HepG2 (cell line): Measurements from ENCODE around the gene NISCH. TPM values are rescaled to one million over a fixed set of nuclear protein-coding genes. Genes with fewer than 3 reads are reported as not detected.

ENCODE experiments used
- ATAC-seq: fragments of 200-7000 bp; cut with Tn5 transposase; 3 replicates; pipeline ENCODE4 v1.9.1; 2020; ENCODE audit warnings: mild to moderate bottlenecking, moderate library complexity
- BruUV-seq: library from RNA; stranded (reverse); fragments of 400-500 nt; replicated peaks from 2 replicates; lab custom pipeline; 2021; lab: Mats Ljungman, UMichigan
- CTCF ChIA-PET: fragments of 300-600 bp; formaldehyde crosslinking; extraction: SDS; loops from one replicate; lab custom pipeline; 2021; ENCODE audit warnings: low total read pairs, inconsistent platforms, low intra/inter-chr PET ratio; lab: Yijun Ruan, JAX
- POLR2A ChIA-PET: fragments of 350-600 bp; sonication (Branson Sonifier 250); formaldehyde crosslinking; loops from one replicate; lab custom pipeline; 2020; ENCODE audit warnings: antibody characterized with exemption, inconsistent platforms; lab: Yijun Ruan, JAX
- DNase-seq: peaks from one replicate; pipeline ENCODE4 v3.0.0-alpha.2; 2015; ENCODE audit warnings: low spot score
- FAIRE-seq: peaks from 3 replicates; lab custom pipeline; 2011; peaks lifted over from hg19 to GRCh38; lab: Jason Lieb, UNC
- H2AFZ ChIP-seq: one replicate; pipeline ENCODE4 v1.6.1; 2011; ENCODE audit warnings: low read length, inconsistent platforms
- H3K27ac ChIP-seq: fragments of 300-600 bp; 3 replicates; pipeline ENCODE4 v1.8.0; 2011; ENCODE audit warnings: mixed run types, mild to moderate bottlenecking, mixed read lengths, low read length, inconsistent platforms; ENCODE audit not compliant: insufficient read depth; ENCODE audit errors: extremely low read length
- H3K27me3 ChIP-seq, 2 experiments: fragments of 200-600 bp in 1 of 2; 2 replicates in 1 of 2; 3 replicates in 1 of 2; pipeline versions ENCODE4 v1.6.0 to v1.8.0; 2011; ENCODE audit warnings: low read length in 2 of 2, mild to moderate bottlenecking in 2 of 2, moderate library complexity in 2 of 2, inconsistent platforms in 1 of 2; ENCODE audit not compliant: insufficient read depth in 2 of 2, control insufficient read depth in 1 of 2
- H3K36me3 ChIP-seq, 2 experiments: fragments of 200-600 bp in 1 of 2; replicated peaks in 1 of 2; 2 replicates in 1 of 2; 3 replicates in 1 of 2; pipeline versions ENCODE4 v1.5.1 to v1.8.0; 2011; ENCODE audit warnings: low read length in 2 of 2, inconsistent platforms in 1 of 2; ENCODE audit not compliant: insufficient read depth in 2 of 2, control insufficient read depth in 1 of 2
- H3K4me1 ChIP-seq: 2 replicates; pipeline ENCODE4 v1.5.1; 2012; ENCODE audit warnings: low read length, inconsistent platforms; ENCODE audit not compliant: insufficient read depth
- H3K4me2 ChIP-seq: 2 replicates; pipeline ENCODE4 v1.6.0; 2011; ENCODE audit warnings: low read depth, low read length, inconsistent platforms
- H3K4me3 ChIP-seq, 3 experiments: fragments of 200-600 bp in 1 of 3; sonication (generic), shearing (Covaris generic) in 1 of 3; replicated peaks in 1 of 3; 2 replicates each; pipeline ENCODE4 v1.5.1; 2011 to 2016; ENCODE audit warnings: low read length in 3 of 3, inconsistent platforms in 2 of 3, low read depth in 2 of 3, mild to moderate bottlenecking in 2 of 3, control low read depth in 1 of 3, mixed read lengths in 1 of 3; ENCODE audit not compliant: insufficient read depth in 1 of 3
- H3K79me2 ChIP-seq: one replicate; pipeline ENCODE4 v1.6.1; 2011; ENCODE audit warnings: low read length, inconsistent platforms; ENCODE audit not compliant: insufficient read depth
- H3K9ac ChIP-seq: 2 replicates; pipeline ENCODE4 v1.6.0; 2011; ENCODE audit warnings: mild to moderate bottlenecking, low read depth, low read length, inconsistent platforms; ENCODE audit not compliant: insufficient read depth
- H3K9me3 ChIP-seq: 2 replicates; pipeline ENCODE4 v1.5.1; 2012; ENCODE audit warnings: mild to moderate bottlenecking, low read length
- H4K20me1 ChIP-seq: 2 replicates; pipeline ENCODE4 v1.6.0; 2011; ENCODE audit warnings: inconsistent platforms, mild to moderate bottlenecking, low read length, moderate library complexity; ENCODE audit not compliant: insufficient read depth
- BCL3 ChIP-seq: sonication (generic); formaldehyde crosslinking; IDR thresholded peaks from 2 replicates; pipeline ENCODE4 v1.5.1; 2020; ENCODE audit warnings: mild to moderate bottlenecking, missing genetic modification reagents, moderate library complexity
- CREBL2 ChIP-seq: sonication (generic); formaldehyde crosslinking; IDR thresholded peaks from 2 replicates; pipeline ENCODE4 v1.8.1; 2023; ENCODE audit warnings: missing genetic modification reagents, mild to moderate bottlenecking, borderline replicate concordance
- DMTF1 ChIP-seq: sonication (generic); formaldehyde crosslinking; IDR thresholded peaks from 2 replicates; pipeline ENCODE4 v1.4.0; 2020; ENCODE audit warnings: mild to moderate bottlenecking, missing genetic modification reagents
- HNF4G ChIP-seq, 2 experiments: sonication (generic) in 1 of 2; formaldehyde crosslinking in 1 of 2; IDR thresholded peaks; 2 replicates each; pipeline versions ENCODE4 v1.4.0 to v1.6.1; 2011 to 2020; ENCODE audit warnings: borderline replicate concordance in 2 of 2, low read depth in 2 of 2, mild to moderate bottlenecking in 2 of 2, low read length in 1 of 2, missing genetic modification reagents in 1 of 2, moderate library complexity in 1 of 2
- NCOA2 ChIP-seq: sonication (generic); formaldehyde crosslinking; IDR thresholded peaks from 2 replicates; pipeline ENCODE4 v1.8.0; 2022; ENCODE audit warnings: inconsistent platforms
- RARG ChIP-seq: sonication (generic); formaldehyde crosslinking; IDR thresholded peaks from 2 replicates; pipeline ENCODE4 v1.4.0; 2020; ENCODE audit warnings: low read depth, mild to moderate bottlenecking, missing genetic modification reagents
- ZNF687 ChIP-seq: sonication (generic); formaldehyde crosslinking; IDR thresholded peaks from 2 replicates; pipeline ENCODE4 v1.5.1; 2020; ENCODE audit warnings: mild to moderate bottlenecking, missing genetic modification reagents, moderate library complexity
- WGBS: methylation state at CpG from one replicate; pipeline ENCODE4 v1.1.6; 2017; ENCODE audit warnings: low lambda C conversion rate; 5-methylcytosine and 5-hydroxymethylcytosine counted together
- in situ Hi-C: cut with HindIII; loops from 2 replicates; pipeline ENCODE4 v1.10.0; 2017; ENCODE audit warnings: low pct_unique_long_range_greater_than_20kb; ENCODE audit not compliant: extremely low pct_ligation_motif_present
- intact Hi-C: fragments of 100-400 bp; cut with micrococcal nuclease; formaldehyde crosslinking; loops from one replicate; pipeline ENCODE4 v1.10.0; 2022; ENCODE audit not compliant: unreplicated experiment
- polyA plus RNA-seq, 8 experiments: library from polyadenylated mRNA; depleted of rRNA in 3 of 8; stranded (reverse) in 7 of 8; unstranded in 1 of 8; fragments of >200 nt; fragmentation: Illumina TruSeq in 4 of 8; extraction: Trizol in 4 of 8; gene quantifications; 2 replicates each; pipeline versions ENCODE4 v1.2.1 to v1.2.3, GENCODE V29; 2011 to 2016; ENCODE audit warnings: low read depth in 4 of 8, missing spikeins in 1 of 8, mixed read lengths in 1 of 8; ENCODE audit not compliant: insufficient read depth in 1 of 8
- total RNA-seq, 5 experiments: library from RNA; depleted of rRNA; stranded (reverse); fragments of >200 nt; fragmentation: Illumina TruSeq; extraction: Trizol; gene quantifications; 2 replicates each; pipeline ENCODE4 v1.2.3, GENCODE V29; 2016; ENCODE audit warnings: low read depth in 1 of 5
- TF ChIP-seq, protein P1 (sequence below): sonication (generic); formaldehyde crosslinking; IDR thresholded peaks from 2 replicates; pipeline ENCODE4 v1.4.0; 2020; ENCODE audit warnings: low read depth, missing genetic modification reagents

The NISCH gene
- total and polyA plus RNA-seq, 2 of the 13 experiments (the other 11 are each of a cell fraction or from before 2014, with no cell fraction given): 27.0 to 47.6 TPM

DNA sequence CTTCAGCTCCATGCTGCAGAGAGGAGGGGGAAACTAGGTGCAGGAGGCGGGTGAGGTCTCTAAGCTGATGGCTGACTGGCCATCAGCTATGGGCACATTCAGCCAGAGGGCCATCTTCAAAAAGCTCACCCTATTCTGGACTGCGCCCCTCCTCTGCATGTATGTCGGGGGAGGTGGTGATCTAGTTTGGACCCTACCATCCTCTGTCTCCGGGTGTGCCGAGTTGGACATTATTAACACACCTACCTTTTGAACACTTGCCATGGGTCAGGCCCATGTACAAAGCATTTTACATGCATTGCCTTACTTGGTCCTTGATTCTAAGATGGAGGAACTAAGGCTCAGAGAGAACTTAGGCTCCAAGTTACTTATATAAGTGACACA is 1.4 kb downstream of the NISCH start:
- peak overlapping the region; percentile 90; the same call in 1 of the 2 replicates for H3K9ac ChIP-seq
- peaks cover 20% of the 10 kb centered on the region for H3K79me2 ChIP-seq
- FAIRE-seq (no peak), ATAC-seq (no peak), DNase-seq (no peak)
- H3K9me3 ChIP-seq: no peaks in the 10 kb centered on the region
- H3K4me1 ChIP-seq: peaks cover 52% of the 10 kb centered on the region
- H3K27me3 ChIP-seq: no peaks in the 10 kb centered on the region; a peak in 1 of 5 replicates
- no peak overlapping the region for H3K27ac ChIP-seq
- peak overlapping the region; percentile 90 to 96 (median 92) for H3K4me3 ChIP-seq
- ChIA-PET CTCF (no interaction called here), POLR2A (interaction anchor here (1.5 kb wide), 1 partner anchor 79 kb away, joined by 6 read pairs; the partner anchor contains the start of gene UQCC5)
- BruUV-seq: TSS peak; percentile 43
- peaks cover 9 to 26% of the 10 kb centered on the region in 2 experiments; a peak in 4 of 5 replicates for H3K36me3 ChIP-seq
- WGBS: 75% methylated on average over 5 of the region's 5 CpGs
- H3K4me2 ChIP-seq: peak overlapping the region; percentile 85
- H4K20me1 ChIP-seq: no peaks in the 10 kb centered on the region
- in situ Hi-C loops: loop anchor here (10.0 kb wide), 1 partner anchor 228 kb away; the partner anchor contains the start of genes GNL3 and PBRM1
- intact Hi-C loops: no loop called here
- no peak overlapping the region for H2AFZ ChIP-seq
- TF ChIP-seq ZNF687 (0 out of 2 replicates have a peak, but pooled peaks have one; percentile 26), CREBL2 (CRISPR knock-in tag) (no peak), RARG (CRISPR knock-in tag) (no peak), HNF4G (IDR thresholded peaks at IDR 0.05; ENCODE audit: borderline replicate concordance, low read depth, low read length) (no peak), HNF4G (CRISPR knock-in tag; IDR thresholded peaks at IDR 0.05; ENCODE audit: borderline replicate concordance, low read depth) (no peak), BCL3 (CRISPR knock-in tag) (no peak), DMTF1 (CRISPR knock-in tag) (no peak), NCOA2 (CRISPR knock-in tag) (no peak)
- TF ChIP-seq, protein P1, sequence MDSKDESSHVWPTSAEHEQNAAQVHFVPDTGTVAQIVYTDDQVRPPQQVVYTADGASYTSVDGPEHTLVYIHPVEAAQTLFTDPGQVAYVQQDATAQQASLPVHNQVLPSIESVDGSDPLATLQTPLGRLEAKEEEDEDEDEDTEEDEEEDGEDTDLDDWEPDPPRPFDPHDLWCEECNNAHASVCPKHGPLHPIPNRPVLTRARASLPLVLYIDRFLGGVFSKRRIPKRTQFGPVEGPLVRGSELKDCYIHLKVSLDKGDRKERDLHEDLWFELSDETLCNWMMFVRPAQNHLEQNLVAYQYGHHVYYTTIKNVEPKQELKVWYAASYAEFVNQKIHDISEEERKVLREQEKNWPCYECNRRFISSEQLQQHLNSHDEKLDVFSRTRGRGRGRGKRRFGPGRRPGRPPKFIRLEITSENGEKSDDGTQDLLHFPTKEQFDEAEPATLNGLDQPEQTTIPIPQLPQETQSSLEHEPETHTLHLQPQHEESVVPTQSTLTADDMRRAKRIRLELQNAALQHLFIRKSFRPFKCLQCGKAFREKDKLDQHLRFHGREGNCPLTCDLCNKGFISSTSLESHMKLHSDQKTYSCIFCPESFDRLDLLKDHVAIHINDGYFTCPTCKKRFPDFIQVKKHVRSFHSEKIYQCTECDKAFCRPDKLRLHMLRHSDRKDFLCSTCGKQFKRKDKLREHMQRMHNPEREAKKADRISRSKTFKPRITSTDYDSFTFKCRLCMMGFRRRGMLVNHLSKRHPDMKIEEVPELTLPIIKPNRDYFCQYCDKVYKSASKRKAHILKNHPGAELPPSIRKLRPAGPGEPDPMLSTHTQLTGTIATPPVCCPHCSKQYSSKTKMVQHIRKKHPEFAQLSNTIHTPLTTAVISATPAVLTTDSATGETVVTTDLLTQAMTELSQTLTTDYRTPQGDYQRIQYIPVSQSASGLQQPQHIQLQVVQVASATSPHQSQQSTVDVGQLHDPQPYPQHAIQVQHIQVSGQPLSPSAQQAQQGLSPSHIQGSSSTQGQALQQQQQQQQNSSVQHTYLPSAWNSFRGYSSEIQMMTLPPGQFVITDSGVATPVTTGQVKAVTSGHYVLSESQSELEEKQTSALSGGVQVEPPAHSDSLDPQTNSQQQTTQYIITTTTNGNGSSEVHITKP (CRISPR knock-in tag): peak; percentile 80; the same call in 1 of the 2 replicates
